ENCODE measurements around the gene FRS2.

DNA sequence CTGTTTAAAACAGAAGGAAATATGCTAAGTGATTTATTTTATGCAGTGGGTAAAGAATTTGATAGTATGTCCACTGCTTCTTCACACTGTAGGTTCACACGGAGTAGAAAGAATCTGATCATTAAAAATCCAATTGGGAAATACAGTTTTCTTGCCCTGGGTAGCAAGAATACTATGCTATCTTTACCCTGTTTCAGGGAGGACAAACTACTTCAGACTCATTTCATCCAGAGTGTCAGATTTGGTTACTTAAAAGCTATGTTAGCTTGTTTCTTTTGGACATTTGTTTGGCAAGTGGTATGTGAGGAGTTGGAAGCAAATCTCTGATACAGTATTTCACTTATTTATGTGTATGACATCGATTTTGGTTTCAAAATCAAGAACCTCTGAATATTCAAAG, 4.3 kb downstream of the FRS2 start:
- TF ChIP-seq BHLHE40 (IDR thresholded peaks at IDR 0.05; ENCODE audit: borderline replicate concordance in 1 of 2, low read depth in 2 of 2, low read length in 1 of 2): no peak
- TF ChIP-seq, protein P1, sequence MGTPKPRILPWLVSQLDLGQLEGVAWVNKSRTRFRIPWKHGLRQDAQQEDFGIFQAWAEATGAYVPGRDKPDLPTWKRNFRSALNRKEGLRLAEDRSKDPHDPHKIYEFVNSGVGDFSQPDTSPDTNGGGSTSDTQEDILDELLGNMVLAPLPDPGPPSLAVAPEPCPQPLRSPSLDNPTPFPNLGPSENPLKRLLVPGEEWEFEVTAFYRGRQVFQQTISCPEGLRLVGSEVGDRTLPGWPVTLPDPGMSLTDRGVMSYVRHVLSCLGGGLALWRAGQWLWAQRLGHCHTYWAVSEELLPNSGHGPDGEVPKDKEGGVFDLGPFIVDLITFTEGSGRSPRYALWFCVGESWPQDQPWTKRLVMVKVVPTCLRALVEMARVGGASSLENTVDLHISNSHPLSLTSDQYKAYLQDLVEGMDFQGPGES (IDR thresholded peaks at IDR 0.05): no peak
- TF ChIP-seq POLR2A (IDR thresholded peaks at IDR 0.05; ENCODE audit: low read depth, low read length): no peak
- TF ChIP-seq FOXK2 (IDR thresholded peaks at IDR 0.05): no peak
- TF ChIP-seq, protein P2, sequence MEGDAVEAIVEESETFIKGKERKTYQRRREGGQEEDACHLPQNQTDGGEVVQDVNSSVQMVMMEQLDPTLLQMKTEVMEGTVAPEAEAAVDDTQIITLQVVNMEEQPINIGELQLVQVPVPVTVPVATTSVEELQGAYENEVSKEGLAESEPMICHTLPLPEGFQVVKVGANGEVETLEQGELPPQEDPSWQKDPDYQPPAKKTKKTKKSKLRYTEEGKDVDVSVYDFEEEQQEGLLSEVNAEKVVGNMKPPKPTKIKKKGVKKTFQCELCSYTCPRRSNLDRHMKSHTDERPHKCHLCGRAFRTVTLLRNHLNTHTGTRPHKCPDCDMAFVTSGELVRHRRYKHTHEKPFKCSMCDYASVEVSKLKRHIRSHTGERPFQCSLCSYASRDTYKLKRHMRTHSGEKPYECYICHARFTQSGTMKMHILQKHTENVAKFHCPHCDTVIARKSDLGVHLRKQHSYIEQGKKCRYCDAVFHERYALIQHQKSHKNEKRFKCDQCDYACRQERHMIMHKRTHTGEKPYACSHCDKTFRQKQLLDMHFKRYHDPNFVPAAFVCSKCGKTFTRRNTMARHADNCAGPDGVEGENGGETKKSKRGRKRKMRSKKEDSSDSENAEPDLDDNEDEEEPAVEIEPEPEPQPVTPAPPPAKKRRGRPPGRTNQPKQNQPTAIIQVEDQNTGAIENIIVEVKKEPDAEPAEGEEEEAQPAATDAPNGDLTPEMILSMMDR (IDR thresholded peaks at IDR 0.05 in 2 of 3, conservative IDR thresholded peaks at IDR 0.05 in 1 of 3; ENCODE audit: control insufficient read depth in 2 of 3, extremely low read depth in 1 of 3, insufficient read depth in 1 of 3, low read depth in 3 of 3, low read length in 3 of 3): no peak
- TF ChIP-seq, protein P3, sequence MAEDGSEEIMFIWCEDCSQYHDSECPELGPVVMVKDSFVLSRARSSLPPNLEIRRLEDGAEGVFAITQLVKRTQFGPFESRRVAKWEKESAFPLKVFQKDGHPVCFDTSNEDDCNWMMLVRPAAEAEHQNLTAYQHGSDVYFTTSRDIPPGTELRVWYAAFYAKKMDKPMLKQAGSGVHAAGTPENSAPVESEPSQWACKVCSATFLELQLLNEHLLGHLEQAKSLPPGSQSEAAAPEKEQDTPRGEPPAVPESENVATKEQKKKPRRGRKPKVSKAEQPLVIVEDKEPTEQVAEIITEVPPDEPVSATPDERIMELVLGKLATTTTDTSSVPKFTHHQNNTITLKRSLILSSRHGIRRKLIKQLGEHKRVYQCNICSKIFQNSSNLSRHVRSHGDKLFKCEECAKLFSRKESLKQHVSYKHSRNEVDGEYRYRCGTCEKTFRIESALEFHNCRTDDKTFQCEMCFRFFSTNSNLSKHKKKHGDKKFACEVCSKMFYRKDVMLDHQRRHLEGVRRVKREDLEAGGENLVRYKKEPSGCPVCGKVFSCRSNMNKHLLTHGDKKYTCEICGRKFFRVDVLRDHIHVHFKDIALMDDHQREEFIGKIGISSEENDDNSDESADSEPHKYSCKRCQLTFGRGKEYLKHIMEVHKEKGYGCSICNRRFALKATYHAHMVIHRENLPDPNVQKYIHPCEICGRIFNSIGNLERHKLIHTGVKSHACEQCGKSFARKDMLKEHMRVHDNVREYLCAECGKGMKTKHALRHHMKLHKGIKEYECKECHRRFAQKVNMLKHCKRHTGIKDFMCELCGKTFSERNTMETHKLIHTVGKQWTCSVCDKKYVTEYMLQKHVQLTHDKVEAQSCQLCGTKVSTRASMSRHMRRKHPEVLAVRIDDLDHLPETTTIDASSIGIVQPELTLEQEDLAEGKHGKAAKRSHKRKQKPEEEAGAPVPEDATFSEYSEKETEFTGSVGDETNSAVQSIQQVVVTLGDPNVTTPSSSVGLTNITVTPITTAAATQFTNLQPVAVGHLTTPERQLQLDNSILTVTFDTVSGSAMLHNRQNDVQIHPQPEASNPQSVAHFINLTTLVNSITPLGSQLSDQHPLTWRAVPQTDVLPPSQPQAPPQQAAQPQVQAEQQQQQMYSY (CRISPR knock-in tag; IDR thresholded peaks at IDR 0.05): no peak
- no peak for TF ChIP-seq SMARCA5 (IDR thresholded peaks at IDR 0.05)
- TF ChIP-seq, protein P4, sequence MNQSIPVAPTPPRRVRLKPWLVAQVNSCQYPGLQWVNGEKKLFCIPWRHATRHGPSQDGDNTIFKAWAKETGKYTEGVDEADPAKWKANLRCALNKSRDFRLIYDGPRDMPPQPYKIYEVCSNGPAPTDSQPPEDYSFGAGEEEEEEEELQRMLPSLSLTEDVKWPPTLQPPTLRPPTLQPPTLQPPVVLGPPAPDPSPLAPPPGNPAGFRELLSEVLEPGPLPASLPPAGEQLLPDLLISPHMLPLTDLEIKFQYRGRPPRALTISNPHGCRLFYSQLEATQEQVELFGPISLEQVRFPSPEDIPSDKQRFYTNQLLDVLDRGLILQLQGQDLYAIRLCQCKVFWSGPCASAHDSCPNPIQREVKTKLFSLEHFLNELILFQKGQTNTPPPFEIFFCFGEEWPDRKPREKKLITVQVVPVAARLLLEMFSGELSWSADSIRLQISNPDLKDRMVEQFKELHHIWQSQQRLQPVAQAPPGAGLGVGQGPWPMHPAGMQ (IDR thresholded peaks at IDR 0.05; ENCODE audit: borderline replicate concordance): no peak
- no peak for TF ChIP-seq NR2C2 (IDR thresholded peaks at IDR 0.05; ENCODE audit: borderline replicate concordance, control insufficient read depth, insufficient read length, low read depth)
- no peak for TF ChIP-seq ESRRA (IDR thresholded peaks at IDR 0.05; ENCODE audit: low read length)
- TF ChIP-seq CBX3 (IDR thresholded peaks at IDR 0.05; ENCODE audit: borderline replicate concordance, low read depth): no peak
- no peak for TF ChIP-seq ZNF24 (IDR thresholded peaks at IDR 0.05)
- no peak for TF ChIP-seq YBX1 (IDR thresholded peaks at IDR 0.05)
- no peak for TF ChIP-seq MYC (IDR thresholded peaks at IDR 0.05; ENCODE audit: insufficient read depth, insufficient read length, insufficient replicate concordance, low read length, severe bottlenecking)

Measured in GM12878 (cell line).